ENCODE measurements around the gene SV2A. TPM values are rescaled to one million over a fixed set of nuclear protein-coding genes. Genes with fewer than 3 reads are reported as not detected.
"Not testable (repeated sequence)": the region's sequence is repeated elsewhere in the genome, so short reads cannot be mapped to it uniquely, and the experiment has no call there.

Gene SV2A
- total RNA-seq, 4 donors from 2014 or later, result 6.2 to 9.2 (median 7.1) TPM

GRCh38 chr1:149886396-149887195 is 31.0 kb downstream of the SV2A start:
- H3K36me3 ChIP-seq, result no peaks in the 10 kb centered on the region
- 0 to 2% methylated on average over 11 to 16 of the region's 62 CpGs for WGBS, 2 donors (ENCODE audit: low coverage in 1 of 2)
- ATAC-seq, result peak; percentile 83
- no peaks in the 10 kb centered on the region for H3K9me3 ChIP-seq
- no peaks in the 10 kb centered on the region for H3K27me3 ChIP-seq
- H3K4me3 ChIP-seq, result peak overlapping the region; percentile 83 to 94
- TF ChIP-seq CTCF (IDR thresholded peaks at IDR 0.05), result peak in 2 of 4 experiments; percentile 31 to 45
- no peak for TF ChIP-seq EP300 (IDR thresholded peaks at IDR 0.05)
- peak; percentile 100 for TF ChIP-seq POLR2AphosphoS5 (IDR thresholded peaks at IDR 0.05)
- TF ChIP-seq POLR2A (IDR thresholded peaks at IDR 0.05), result peak; percentile 100
- peak overlapping the region; percentile 98 to 100 (median 100) for H3K27ac ChIP-seq
- H3K4me1 ChIP-seq, result peaks cover 4 to 39% (median 5%) of the 10 kb centered on the region in 3 donors

GRCh38 chr1:149886121-149886395 is 31.6 kb downstream of the SV2A start:
- ATAC-seq, H3K27me3 ChIP-seq, H3K36me3 ChIP-seq, H3K9me3 ChIP-seq: not testable (repeated sequence)
- Histone ChIP-seq H3K4me3 (peak overlapping the region; percentile 83 to 94), H3K4me1 (peaks cover 4 to 39% (median 5%) of the 10 kb centered on the region in 3 donors), H3K27ac (peak overlapping the region; percentile 98 to 100 (median 100))
- WGBS, 2 donors (ENCODE audit: low coverage in 1 of 2), result 0 to 3% methylated on average over 7 to 16 of the region's 19 CpGs

GRCh38 chr1:149885339-149886120 is 32.1 kb downstream of the SV2A start:
- H3K27ac ChIP-seq, result peak overlapping the region; percentile 98 to 100 (median 100)
- TF ChIP-seq POLR2AphosphoS5 (IDR thresholded peaks at IDR 0.05), result peak; percentile 47
- TF ChIP-seq POLR2A (IDR thresholded peaks at IDR 0.05), result peak; percentile 74 to 79
- no peak for TF ChIP-seq EP300 (IDR thresholded peaks at IDR 0.05)
- TF ChIP-seq CTCF (IDR thresholded peaks at IDR 0.05), result peak in 2 of 4 experiments; percentile 33 to 44
- no peaks in the 10 kb centered on the region for H3K27me3 ChIP-seq
- H3K4me1 ChIP-seq, result peaks cover 4 to 39% (median 5%) of the 10 kb centered on the region in 3 donors
- peak overlapping the region; percentile 83 to 94 for H3K4me3 ChIP-seq
- H3K9me3 ChIP-seq, result no peaks in the 10 kb centered on the region
- ATAC-seq, result peak; percentile 17
- no peaks in the 10 kb centered on the region for H3K36me3 ChIP-seq
- 0 to 1% methylated on average over 20 to 26 of the region's 36 CpGs for WGBS, 2 donors (ENCODE audit: low coverage in 1 of 2)

- no peaks in the 10 kb centered on the region for H3K27me3 ChIP-seq
- no peaks in the 10 kb centered on the region for H3K9me3 ChIP-seq
- H3K36me3 ChIP-seq, result no peaks in the 10 kb centered on the region
- TF ChIP-seq CTCF (IDR thresholded peaks at IDR 0.05) (peak in 1 of 4 experiments; percentile 3), EP300 (IDR thresholded peaks at IDR 0.05) (no peak), POLR2AphosphoS5 (IDR thresholded peaks at IDR 0.05) (peak; percentile 54), POLR2A (IDR thresholded peaks at IDR 0.05) (peak in 1 of 2 donors; percentile 23)
- no peak for ATAC-seq
- H3K27ac ChIP-seq, result peak overlapping the region; percentile 98 to 100 (median 100)
- peaks cover 4 to 39% (median 5%) of the 10 kb centered on the region in 3 donors for H3K4me1 ChIP-seq
- WGBS, 2 donors (ENCODE audit: low coverage in 1 of 2), result 0 to 4% methylated on average over 6 to 9 of the region's 9 CpGs
- H3K4me3 ChIP-seq, result peak overlapping the region; percentile 83 to 94
Observed at GRCh38 chr1:149884433-149885338, 33.0 kb downstream of the SV2A start.

Measured in gastroesophageal sphincter (tissue), 4 donors.